ENCODE results near the gene RNASE7.
A peak's percentile ranks its signal among the peaks of the same experiment; 100 is the strongest.

RNASE7 gene

GRCh38 chr14:21086908-21087293, 44.7 kb downstream of the RNASE7 start:
- Mint-ChIP-seq H3K36me3 (ENCODE audit: low read depth) (peaks cover 78% of the 10 kb centered on the region), H3K27ac (peak overlapping the region; percentile 5 to 48 (median 9)), H3K9me3 (no peaks in the 10 kb centered on the region), H3K27me3 (ENCODE audit: low read depth) (no peaks in the 10 kb centered on the region), H3K4me3 (no peak overlapping the region), H3K4me1 (peaks cover 10% of the 10 kb centered on the region)
- TF ChIP-seq CTCF (IDR thresholded peaks at IDR 0.05; ENCODE audit: unreplicated experiment in 3 of 3): no peak

- TF ChIP-seq CTCF (IDR thresholded peaks at IDR 0.05; ENCODE audit: unreplicated experiment in 3 of 3): no peak
- Mint-ChIP-seq H3K4me1 (peaks cover 12% of the 10 kb centered on the region), H3K27me3 (ENCODE audit: low read depth) (no peaks in the 10 kb centered on the region), H3K9me3 (no peaks in the 10 kb centered on the region), H3K36me3 (ENCODE audit: low read depth) (peaks cover 77% of the 10 kb centered on the region), H3K4me3 (no peak overlapping the region), H3K27ac (peak overlapping the region; percentile 30 to 58 (median 38))
Observed at GRCh38 chr14:21087294-21088091, 45.3 kb downstream of the RNASE7 start.

GRCh38 chr14:21088687-21089086, 46.5 kb downstream of the RNASE7 start:
- no peak for TF ChIP-seq CTCF (IDR thresholded peaks at IDR 0.05; ENCODE audit: unreplicated experiment in 3 of 3)

GRCh38 chr14:21089271-21089670, 47.1 kb downstream of the RNASE7 start:
- no peak for TF ChIP-seq CTCF (IDR thresholded peaks at IDR 0.05; ENCODE audit: unreplicated experiment in 3 of 3)
- H3K4me1 Mint-ChIP-seq: peaks cover 30% of the 10 kb centered on the region
- H3K9me3 Mint-ChIP-seq: no peaks in the 10 kb centered on the region
- H3K36me3 Mint-ChIP-seq (ENCODE audit: low read depth): peaks cover 68% of the 10 kb centered on the region
- peak overlapping the region in 1 of 3 experiments; percentile 32 for H3K27ac Mint-ChIP-seq
- no peaks in the 10 kb centered on the region for H3K27me3 Mint-ChIP-seq (ENCODE audit: low read depth)
- no peak overlapping the region for H3K4me3 Mint-ChIP-seq

More at GRCh38 chr14:21088687-21089086, 46.5 kb downstream of the RNASE7 start:
- no peaks in the 10 kb centered on the region for H3K9me3 Mint-ChIP-seq
- H3K4me3 Mint-ChIP-seq: no peak overlapping the region
- peaks cover 24% of the 10 kb centered on the region for H3K4me1 Mint-ChIP-seq
- no peaks in the 10 kb centered on the region for H3K27me3 Mint-ChIP-seq (ENCODE audit: low read depth)
- peak overlapping the region in 1 of 3 experiments; percentile 32 for H3K27ac Mint-ChIP-seq
- H3K36me3 Mint-ChIP-seq (ENCODE audit: low read depth): peaks cover 71% of the 10 kb centered on the region

- no peak overlapping the region for H3K27ac Mint-ChIP-seq
- H3K4me3 Mint-ChIP-seq: no peak overlapping the region
- peaks cover 62% of the 10 kb centered on the region for H3K36me3 Mint-ChIP-seq (ENCODE audit: low read depth)
- peaks cover 36% of the 10 kb centered on the region for H3K4me1 Mint-ChIP-seq
- no peaks in the 10 kb centered on the region for H3K9me3 Mint-ChIP-seq
- H3K27me3 Mint-ChIP-seq (ENCODE audit: low read depth): no peaks in the 10 kb centered on the region
- no peak for TF ChIP-seq CTCF (IDR thresholded peaks at IDR 0.05; ENCODE audit: unreplicated experiment in 3 of 3)
Observed at GRCh38 chr14:21089877-21090193, 47.7 kb downstream of the RNASE7 start.
